ENCODE results near the gene PPP1R14D.

- TF ChIP-seq EZH2 (IDR thresholded peaks at IDR 0.05; ENCODE audit: borderline replicate concordance, low read depth, low read length, severe bottlenecking) (no peak), POLR2A (IDR thresholded peaks at IDR 0.05; ENCODE audit: low read depth, low read length) (no peak), POLR2AphosphoS5 (IDR thresholded peaks at IDR 0.05; ENCODE audit: insufficient read depth, low read depth, low read length) (no peak), CTCF (IDR thresholded peaks at IDR 0.05; ENCODE audit: extremely low read depth in 1 of 2, insufficient read depth in 1 of 2, low read depth in 1 of 2, low read length in 2 of 2) (no peak)
- TF ChIP-seq, protein P1, sequence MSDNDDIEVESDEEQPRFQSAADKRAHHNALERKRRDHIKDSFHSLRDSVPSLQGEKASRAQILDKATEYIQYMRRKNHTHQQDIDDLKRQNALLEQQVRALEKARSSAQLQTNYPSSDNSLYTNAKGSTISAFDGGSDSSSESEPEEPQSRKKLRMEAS (IDR thresholded peaks at IDR 0.05; ENCODE audit: insufficient read depth, insufficient read length): no peak
These were observed 18.9 kb upstream of the PPP1R14D start for GRCh38 chr15:40847223-40847961.

Measured in endothelial cell of umbilical vein (primary cell).